Stimulated activated CD4-positive, alpha-beta T cell treated with anti-CD3 and anti-CD28 coated beads, TNF-alpha, amount 100 ng/mL, for 4 hours (primary cell): ENCODE data around the gene VAX1.

Source experiments
- DNase-seq, 3 experiments: peaks; one replicate each; pipeline ENCODE4 v3.0.0-alpha.2; 2020; ENCODE audit warnings: low read depth in 3 of 3

VAX1 gene

DNA sequence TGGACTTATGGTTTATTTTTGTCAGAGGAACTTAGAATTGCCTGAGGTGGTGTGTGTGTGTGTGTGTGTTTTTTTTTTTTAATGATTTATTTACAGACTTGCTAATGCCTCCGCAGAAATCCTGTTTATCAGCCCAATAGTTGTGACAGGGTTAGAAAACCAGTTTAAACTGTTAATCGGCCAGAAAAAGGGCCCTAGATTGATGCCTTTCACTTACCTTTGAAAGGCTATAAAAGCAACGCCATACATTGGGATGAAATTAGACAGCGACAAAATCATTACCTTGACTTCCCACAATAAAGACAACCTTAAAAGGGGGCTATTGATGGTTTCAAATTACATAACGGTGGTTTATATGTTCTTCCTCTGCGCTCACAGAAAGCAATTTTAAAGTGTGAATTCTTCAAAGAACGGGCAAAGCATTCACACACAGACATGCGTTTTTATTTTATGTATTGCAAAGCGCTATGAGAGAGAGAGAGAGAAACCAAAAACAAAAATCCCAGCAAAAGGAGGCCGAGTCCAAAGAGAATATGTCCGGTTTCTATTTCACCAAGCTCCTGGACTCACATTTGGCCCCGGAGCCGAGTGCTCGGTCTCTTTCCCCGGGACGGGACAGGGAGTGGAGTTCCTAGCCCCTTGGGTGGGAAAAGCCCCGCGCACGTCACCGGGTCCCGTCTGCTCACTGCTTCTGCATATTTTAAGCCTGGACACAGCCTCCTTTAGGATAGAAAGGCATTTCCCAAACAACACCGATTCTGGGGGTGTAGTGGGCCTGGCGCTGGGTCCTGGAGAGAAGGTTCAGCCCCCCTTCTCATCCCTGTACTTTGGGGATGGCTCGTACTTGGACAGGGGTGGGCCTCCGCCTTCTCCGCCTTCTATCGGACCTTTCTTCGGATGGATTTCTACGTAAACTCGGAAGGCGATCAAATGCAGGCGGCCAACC lies 26.8 kb upstream of the VAX1 start:
- no peak for DNase-seq

DNA sequence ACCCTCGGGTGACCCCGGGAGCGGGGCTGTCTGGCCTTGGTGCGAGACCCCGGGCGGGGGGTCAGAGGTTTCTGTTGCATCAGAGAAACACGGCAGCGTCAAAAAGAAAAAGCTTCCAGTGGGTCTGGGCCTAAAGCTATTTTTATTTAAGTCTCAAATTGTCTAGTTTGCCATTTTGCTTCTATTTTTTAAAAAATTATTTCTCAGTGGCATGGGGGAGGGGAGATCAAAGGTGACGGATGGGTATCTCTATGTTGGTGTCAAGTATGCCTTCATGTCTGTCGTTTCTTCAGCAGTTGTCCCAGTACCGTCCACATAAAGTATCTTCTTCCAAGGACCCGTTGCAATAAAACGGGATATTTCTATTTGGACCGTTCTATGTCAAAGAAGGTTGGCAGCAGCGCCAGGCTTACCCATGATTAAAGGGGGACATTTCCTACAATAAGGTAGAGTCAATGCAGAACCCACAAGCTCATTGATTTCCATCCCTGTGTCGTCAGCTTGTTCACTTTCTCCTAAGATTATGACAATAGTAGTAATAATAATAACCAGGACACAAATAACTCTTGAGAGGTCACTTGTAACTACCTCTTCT lies 26.0 kb upstream of the VAX1 start:
- DNase-seq, result no peak

DNA sequence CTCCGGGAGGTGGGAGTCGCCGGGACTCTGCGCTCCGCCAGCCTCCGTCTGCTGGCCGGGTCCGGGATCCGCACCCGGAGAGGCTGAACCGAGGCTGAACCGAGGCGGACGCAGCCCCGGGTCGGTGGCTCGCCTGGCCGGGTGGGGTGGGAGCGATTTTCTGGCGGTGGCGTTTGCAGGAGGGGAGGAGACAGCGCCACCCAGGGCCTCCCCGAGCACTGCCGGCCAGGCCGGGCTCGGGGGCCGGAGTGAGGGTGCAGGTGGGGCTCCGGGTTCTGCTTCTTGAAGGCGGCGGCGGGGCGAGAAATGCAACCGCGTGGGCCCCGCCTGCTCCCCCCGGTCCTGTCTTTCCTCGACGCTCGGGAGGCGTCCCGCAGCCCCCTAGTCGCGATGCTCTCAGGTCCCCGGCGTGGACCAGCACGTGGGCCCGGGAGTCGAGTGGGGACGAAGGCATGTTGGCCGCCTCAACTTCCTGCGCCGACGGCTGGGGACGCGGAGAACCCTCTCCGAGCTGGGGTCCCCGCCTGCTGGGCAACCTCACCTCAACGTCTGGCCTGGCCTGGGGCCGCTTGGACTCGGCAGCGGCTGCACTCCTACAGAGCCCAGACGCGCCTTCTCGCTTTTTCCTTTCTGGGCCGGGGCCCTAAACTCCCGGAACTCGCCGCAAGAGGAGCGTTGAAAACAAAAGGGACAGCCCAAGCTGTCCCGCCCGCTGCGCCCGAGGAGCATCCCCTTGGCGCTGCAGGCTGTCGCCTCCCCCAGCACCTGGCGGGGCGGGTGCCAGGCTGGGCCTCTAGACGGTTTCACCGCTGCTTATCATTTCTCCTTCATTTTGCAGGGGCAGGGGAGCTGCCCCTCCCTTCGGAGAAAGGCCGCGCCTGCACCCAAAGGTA lies 25.2 kb upstream of the VAX1 start:
- DNase-seq, result no peak

DNA sequence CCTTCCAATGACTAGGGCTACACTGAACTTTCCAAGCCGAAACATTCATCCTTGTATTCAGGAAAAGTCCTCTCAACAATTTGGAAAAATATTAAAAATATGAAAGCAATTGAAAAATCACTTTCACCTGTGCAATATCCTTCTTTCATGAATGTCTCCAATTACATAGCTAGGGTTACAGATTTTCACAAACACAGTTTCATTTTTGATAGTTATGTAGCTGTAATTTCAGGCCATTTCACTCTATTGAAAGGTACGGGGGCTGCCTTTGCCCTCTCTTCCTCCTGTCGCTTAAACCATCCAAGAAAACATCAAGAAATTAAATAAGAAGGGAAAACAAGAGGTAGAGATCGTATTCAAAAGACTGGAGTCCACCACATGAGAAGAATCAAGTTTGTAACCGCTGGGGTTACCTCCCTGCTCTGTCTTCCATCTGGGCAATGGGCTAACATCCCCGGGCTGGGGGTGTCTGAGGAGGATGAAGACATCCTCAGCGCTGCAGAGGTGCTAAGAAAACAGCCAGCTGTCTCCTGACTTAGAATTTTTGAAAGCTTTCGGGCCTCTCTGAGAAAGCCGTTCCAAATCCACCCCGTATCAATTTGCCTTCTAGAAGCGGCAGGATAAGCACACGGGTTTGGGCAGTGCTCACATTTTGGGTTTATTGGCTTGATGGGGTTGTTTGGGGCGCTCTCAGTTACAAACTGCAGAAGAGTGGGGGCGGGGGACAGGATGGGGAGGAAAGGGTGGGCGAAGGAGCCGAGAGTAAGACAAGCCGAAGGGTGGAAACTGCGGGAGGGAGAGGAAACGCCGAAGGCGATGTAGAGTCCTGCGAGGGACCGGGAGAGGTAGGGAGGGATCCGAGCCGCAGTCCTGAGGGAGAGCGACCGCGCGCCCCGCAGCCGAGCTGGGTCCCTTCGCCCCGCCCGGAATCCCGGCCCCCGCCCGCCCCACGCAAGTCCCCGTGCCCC lies 24.3 kb upstream of the VAX1 start:
- DNase-seq, result no peak

- no peak for DNase-seq
These were observed 23.4 kb upstream of the VAX1 start for GRCh38 chr10:117161386-117162033.

- no peak for DNase-seq
These were observed 22.5 kb upstream of the VAX1 start for GRCh38 chr10:117160567-117160966.

DNA sequence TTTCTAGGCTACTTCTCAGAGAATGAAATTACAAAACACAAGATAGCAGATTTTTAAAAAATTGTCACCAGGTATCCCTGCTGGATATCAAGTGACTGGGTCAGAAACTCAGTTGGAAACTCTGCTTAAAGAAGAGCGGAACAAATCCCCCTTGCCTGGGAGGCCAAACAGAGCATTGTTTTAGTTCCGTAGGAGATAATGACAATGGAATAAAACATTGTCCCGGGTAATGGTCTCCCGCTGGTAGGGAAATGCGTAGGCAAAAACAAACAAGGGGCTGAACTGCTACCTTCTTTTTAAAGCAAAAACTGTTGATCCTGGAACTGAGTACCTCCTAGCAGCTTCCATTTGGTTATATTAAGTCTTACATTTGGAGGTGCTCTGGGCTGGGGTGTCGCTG lies 21.3 kb upstream of the VAX1 start:
- no peak for DNase-seq

- DNase-seq, result no peak
These were observed 20.2 kb upstream of the VAX1 start for GRCh38 chr10:117158297-117158696.

- DNase-seq, result no peak
These were observed 14.6 kb upstream of the VAX1 start for GRCh38 chr10:117152668-117153067.

- DNase-seq, result no peak
These were observed 10.2 kb upstream of the VAX1 start for GRCh38 chr10:117148284-117148683.

- no peak for DNase-seq
These were observed 6.9 kb upstream of the VAX1 start for GRCh38 chr10:117145019-117145418.

- DNase-seq, result no peak
These were observed 5.2 kb upstream of the VAX1 start for GRCh38 chr10:117143103-117143823.

DNA sequence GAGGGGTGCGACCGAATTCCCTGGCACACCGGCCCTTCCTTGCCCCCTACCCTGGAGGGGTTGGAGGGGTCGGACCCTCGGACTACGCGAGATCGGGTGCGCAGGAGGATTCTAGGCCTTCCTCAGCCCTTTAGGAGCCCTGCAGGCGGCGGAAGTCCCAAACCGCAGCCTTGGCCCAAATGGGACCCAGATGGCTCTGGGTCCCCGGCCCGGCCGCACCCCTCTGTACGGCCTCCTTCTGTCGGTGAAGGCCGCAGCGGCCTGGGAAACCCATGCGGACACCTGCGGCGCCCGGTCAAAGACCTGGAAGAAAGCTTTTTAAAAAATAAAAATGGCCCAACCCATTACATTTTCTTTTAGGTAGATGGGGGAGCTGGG lies 2.4 kb upstream of the VAX1 start:
- no peak for DNase-seq

DNA sequence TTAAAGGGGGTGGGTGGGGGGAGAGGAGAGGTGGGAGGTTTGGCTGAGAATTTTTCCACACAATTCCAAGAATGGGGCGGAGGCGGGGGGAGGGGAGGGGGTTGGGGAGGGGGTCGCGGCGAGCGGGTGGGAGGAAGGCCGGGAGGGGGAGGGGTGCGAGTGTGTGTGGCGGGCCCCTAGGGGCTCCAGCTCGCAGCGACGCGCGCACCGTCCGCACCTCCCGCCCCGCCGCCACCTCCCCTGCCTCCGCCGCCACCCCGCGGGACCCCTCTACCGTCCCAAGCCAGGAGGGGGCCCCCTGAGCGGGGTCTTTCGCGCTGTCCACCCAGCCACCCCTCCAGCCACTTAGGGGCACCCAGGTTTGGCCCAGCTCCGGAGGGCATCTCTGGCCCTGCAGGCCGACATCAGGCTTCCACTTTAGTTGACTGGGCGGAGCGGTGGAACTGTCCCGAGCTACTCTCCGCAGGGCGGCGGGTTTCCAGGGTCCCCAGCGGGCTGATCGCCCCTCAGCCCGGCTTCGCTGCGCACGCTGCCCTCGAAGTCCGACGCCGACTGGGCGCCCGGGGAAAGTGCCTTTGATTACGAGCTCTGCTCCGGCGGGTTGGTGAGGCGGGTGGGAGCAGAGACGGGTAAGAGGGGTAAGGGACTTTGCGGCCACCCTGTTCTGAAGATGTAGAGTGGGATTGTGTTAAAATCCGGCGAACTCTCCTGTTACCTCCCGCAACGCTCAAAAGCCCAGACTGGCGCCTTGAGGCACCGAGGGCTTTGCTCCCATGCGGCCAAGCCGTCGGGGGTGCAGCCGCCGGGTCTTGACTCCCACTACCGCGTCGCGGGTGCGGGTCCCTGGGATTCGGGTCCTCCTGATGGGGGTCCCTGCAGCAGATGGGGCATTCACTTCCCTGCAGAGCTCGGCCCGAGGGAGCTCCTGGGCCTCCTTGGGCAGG lies 1.8 kb upstream of the VAX1 start:
- no peak for DNase-seq

GRCh38 chr10:117138838-117139580 lies 939 bp upstream of the VAX1 start:
- DNase-seq, result no peak

DNA sequence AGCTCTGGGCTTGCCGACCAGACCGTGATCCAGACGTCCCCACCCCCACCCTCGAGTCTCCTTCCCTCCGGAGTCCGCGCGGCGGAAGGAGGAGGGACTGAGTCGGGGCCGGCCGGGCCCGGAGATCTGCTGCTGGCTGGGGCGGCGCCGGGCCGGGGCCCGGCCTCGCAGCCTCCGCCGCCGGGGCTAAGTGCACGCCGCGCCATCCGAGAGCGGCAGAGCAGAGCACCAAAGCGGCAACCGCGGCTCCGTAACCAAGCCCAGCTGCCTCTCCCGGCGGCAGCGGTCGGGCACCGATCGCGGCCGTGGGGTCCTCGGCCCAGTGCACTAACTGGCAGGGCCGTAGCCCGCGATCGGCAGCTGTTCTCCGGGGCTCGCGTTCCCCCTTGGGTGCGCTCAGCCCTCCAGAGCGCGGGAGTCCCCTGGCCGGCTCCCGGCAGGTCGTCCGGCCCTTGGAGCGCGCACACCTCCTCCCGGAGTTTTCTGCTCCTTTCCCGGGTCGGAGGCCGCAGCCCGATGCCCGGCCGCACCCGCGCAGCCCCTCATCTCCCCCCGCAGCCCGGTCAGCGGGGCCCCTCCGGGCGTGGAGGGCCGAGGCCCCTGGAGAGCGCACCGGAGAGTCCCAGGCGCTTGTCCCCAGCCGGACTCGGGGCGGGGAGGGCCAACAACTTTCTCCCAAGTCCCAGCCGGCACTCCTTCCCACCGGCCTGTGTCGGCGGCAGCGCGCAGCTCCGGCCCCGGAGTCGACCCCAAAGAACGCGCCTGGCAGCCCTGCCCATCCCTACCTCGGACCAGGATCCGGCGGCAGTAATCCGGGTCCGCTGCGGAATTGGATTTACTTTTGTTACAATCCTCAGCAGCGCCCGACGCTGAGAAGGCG lies 799 bp downstream of the VAX1 start:
- DNase-seq, result no peak

GRCh38 chr10:117136391-117136975 lies 1.6 kb downstream of the VAX1 start:
- DNase-seq, result no peak
